Lung (tissue), 12 donors: ENCODE data around the gene MYPN. TPM values are rescaled to one million over a fixed set of nuclear protein-coding genes. Genes with fewer than 3 reads are reported as not detected.

Experiments used
- ATAC-seq: fragments of 200-7000 bp; cut with Tn5 transposase; one replicate; pipeline ENCODE4 v1.9.1; 2020; ENCODE audit warnings: moderate number of reproducible peaks; ENCODE audit not compliant: insufficient read depth, low FRiP score
- DNase-seq, 3 donors: peaks; one replicate each; pipeline ENCODE4 v3.0.0-alpha.2; 2013 to 2017
- H3K27ac ChIP-seq, 2 donors: one replicate each; pipeline ENCODE4 v1.5.1; 2013; ENCODE audit warnings: mild to moderate bottlenecking in 2 of 2, moderate library complexity in 2 of 2, control low read depth in 1 of 2, inconsistent platforms in 1 of 2, low read depth in 1 of 2, low read length in 1 of 2
- H3K27me3 ChIP-seq, 3 donors: one replicate each; pipeline ENCODE4 v1.5.1; 2013; ENCODE audit warnings: low read length in 2 of 3; ENCODE audit not compliant: control insufficient read depth in 3 of 3, insufficient read depth in 3 of 3
- H3K36me3 ChIP-seq, 4 donors: one replicate each; pipeline ENCODE4 v1.5.1; 2013; ENCODE audit warnings: low read length in 4 of 4, mild to moderate bottlenecking in 1 of 4, moderate library complexity in 1 of 4; ENCODE audit not compliant: control insufficient read depth in 4 of 4, insufficient read depth in 4 of 4
- H3K4me1 ChIP-seq, 5 donors: one replicate each; pipeline ENCODE4 v1.5.1; 2013; ENCODE audit warnings: low read length in 5 of 5, mild to moderate bottlenecking in 2 of 5, moderate library complexity in 1 of 5; ENCODE audit not compliant: control insufficient read depth in 5 of 5, insufficient read depth in 5 of 5
- H3K4me3 ChIP-seq: one replicate; pipeline ENCODE4 v1.5.1; 2013; ENCODE audit warnings: mild to moderate bottlenecking, control low read depth, moderate library complexity
- H3K9ac ChIP-seq, 2 donors: one replicate each; pipeline ENCODE4 v1.5.1; 2013; ENCODE audit warnings: low read length in 2 of 2, control low read depth in 1 of 2; ENCODE audit not compliant: insufficient read depth in 1 of 2
- H3K9me3 ChIP-seq, 4 donors: one replicate each; pipeline ENCODE4 v1.5.1; 2013; ENCODE audit warnings: low read length in 3 of 4, mild to moderate bottlenecking in 1 of 4, moderate library complexity in 1 of 4; ENCODE audit not compliant: control insufficient read depth in 4 of 4, insufficient read depth in 3 of 4
- WGBS, 2 donors: extraction: QIAGEN DNeasy Blood & Tissue Kit; methylation state at CpG; one replicate each; pipeline ENCODE4 v1.1.7; 2013; 5-methylcytosine and 5-hydroxymethylcytosine counted together
- polyA plus RNA-seq, 2 donors: library from polyadenylated mRNA; stranded (reverse); fragments of 200-250 nt; gene quantifications; one replicate each; pipeline ENCODE4 v1.2.1, GENCODE V29; 2013
- total RNA-seq, 2 donors: library from RNA; depleted of rRNA in 1 of 2; stranded (reverse); fragments of >200 nt in 1 of 2; gene quantifications; one replicate each; pipeline ENCODE4 v1.2.1, GENCODE V29; 2014 to 2021
- TF ChIP-seq, protein P1 (sequence below): IDR thresholded peaks from 2 replicates; pipeline ENCODE4 v1.5.1; 2012; ENCODE audit warnings: mild to moderate bottlenecking; ENCODE audit errors: control extremely low read depth, extremely low read depth
- donor health status: control.
- donor health status: control.
- donor health status: Bipolar disorder and iron deficiency.
- donor health status: healthy.
- donor health status: DM: yes; HTN: yes; CAD: no.

MYPN gene
- total and polyA plus RNA-seq, 4 donors = 0.01 to 0.28 (median 0.04) TPM

DNA sequence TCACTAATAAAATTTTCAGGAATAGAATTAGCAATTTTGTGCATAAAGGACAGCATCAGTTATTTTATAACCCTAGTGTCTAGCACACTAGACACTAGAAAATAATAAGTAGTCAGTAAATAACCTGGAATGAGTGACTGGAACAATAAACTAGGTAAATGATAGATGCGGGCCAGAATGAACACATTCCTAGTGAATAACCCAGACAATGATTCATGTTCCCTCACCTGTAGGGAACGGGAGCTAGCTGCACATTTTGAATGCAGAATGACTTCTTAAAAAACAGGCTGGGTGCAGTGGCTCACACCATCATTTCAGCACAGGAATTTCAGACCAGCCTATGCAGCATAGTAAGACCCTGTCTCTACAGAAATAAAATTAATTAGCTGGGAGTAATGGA is 125.8 kb downstream of the MYPN start:
- H3K4me3 ChIP-seq = no peak overlapping the region
- no peak overlapping the region for H3K27ac ChIP-seq
- 77 to 84% methylated on average over 2 of the region's 2 CpGs for WGBS, 2 donors
- peaks cover 0 to 15% (median 4%) of the 10 kb centered on the region in 3 donors for H3K27me3 ChIP-seq
- DNase-seq (no peak), ATAC-seq (no peak)
- H3K4me1 ChIP-seq = peaks cover 0 to 5% (median 0%) of the 10 kb centered on the region in 5 donors
- no peak overlapping the region for H3K9ac ChIP-seq
- no peaks in the 10 kb centered on the region for H3K9me3 ChIP-seq
- H3K36me3 ChIP-seq = no peaks in the 10 kb centered on the region
- TF ChIP-seq, protein P1, sequence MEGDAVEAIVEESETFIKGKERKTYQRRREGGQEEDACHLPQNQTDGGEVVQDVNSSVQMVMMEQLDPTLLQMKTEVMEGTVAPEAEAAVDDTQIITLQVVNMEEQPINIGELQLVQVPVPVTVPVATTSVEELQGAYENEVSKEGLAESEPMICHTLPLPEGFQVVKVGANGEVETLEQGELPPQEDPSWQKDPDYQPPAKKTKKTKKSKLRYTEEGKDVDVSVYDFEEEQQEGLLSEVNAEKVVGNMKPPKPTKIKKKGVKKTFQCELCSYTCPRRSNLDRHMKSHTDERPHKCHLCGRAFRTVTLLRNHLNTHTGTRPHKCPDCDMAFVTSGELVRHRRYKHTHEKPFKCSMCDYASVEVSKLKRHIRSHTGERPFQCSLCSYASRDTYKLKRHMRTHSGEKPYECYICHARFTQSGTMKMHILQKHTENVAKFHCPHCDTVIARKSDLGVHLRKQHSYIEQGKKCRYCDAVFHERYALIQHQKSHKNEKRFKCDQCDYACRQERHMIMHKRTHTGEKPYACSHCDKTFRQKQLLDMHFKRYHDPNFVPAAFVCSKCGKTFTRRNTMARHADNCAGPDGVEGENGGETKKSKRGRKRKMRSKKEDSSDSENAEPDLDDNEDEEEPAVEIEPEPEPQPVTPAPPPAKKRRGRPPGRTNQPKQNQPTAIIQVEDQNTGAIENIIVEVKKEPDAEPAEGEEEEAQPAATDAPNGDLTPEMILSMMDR = no peak

DNA sequence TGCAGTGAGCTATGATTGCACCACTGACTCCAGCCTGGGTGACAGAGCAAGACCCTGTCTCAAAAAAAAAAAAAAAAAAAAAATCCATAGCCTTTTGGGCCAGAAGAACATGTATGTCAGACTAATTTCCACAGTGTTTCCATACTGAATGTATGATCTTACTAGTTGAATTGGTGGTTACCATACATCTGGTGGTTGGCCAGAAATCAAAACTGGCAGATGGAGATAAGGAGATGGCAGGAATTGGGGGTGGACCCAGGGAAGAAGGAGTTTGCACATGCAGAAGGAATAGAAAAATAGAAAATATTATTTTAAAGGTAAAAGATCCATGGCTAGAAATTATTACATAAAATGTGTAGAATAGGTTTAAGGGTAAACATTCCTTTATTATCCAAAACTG is 126.3 kb downstream of the MYPN start:
- peaks cover 0 to 5% (median 0%) of the 10 kb centered on the region in 5 donors for H3K4me1 ChIP-seq
- H3K27me3 ChIP-seq = peaks cover 0 to 13% (median 4%) of the 10 kb centered on the region in 3 donors
- ATAC-seq = no peak
- H3K9ac ChIP-seq = no peak overlapping the region
- H3K27ac ChIP-seq = no peak overlapping the region
- no peaks in the 10 kb centered on the region for H3K36me3 ChIP-seq
- TF ChIP-seq, protein P1 = no peak
- no peaks in the 10 kb centered on the region for H3K9me3 ChIP-seq
- DNase-seq = no peak
- H3K4me3 ChIP-seq = no peak overlapping the region

DNA sequence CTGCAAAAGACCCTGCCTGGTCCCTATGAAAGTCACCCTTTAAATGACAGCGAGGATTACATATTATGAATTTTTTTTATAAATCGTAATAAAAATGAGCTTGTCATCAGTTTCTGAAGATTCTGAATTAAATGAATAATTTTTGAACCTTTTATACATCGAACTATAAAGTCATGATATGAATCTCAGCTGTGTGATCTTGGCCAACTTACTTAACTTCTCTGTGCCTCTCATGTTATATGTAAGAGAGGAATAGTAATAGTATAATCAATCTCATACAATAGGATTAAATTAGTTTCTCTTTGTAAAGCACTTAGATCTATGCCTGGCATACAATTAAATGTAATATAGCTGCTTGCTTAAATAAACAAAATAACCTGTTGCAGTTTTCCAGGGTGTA is 127.9 kb downstream of the MYPN start:
- H3K27ac ChIP-seq = no peak overlapping the region
- no peak overlapping the region for H3K4me3 ChIP-seq
- peaks cover 0 to 2% (median 0%) of the 10 kb centered on the region in 4 donors for H3K9me3 ChIP-seq
- no peaks in the 10 kb centered on the region for H3K36me3 ChIP-seq
- no peak for ATAC-seq
- peaks cover 0 to 9% (median 4%) of the 10 kb centered on the region in 3 donors for H3K27me3 ChIP-seq
- WGBS, 2 donors = 91 to 97% methylated on average over 3 of the region's 3 CpGs
- TF ChIP-seq, protein P1 = no peak
- no peaks in the 10 kb centered on the region for H3K4me1 ChIP-seq
- no peak overlapping the region for H3K9ac ChIP-seq
- DNase-seq = no peak

DNA sequence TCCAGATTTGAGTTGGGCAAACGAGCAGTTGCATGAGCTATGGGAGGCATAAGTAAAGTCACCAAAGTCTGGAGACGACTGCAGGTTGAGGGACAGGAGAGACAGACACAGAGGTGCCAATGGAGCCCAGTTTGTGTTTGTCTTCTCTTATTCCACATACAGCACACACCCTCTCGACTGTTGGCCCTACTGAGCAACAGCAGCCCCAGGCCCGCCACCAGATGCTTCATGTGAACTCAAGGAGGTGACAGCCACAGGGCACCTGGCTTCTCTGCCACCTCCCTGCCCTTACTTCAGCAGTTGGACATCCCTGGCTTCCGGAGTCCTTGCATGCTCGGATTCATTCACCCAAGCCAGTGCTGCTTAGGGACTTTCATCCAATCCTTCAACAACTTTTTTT is 129.1 kb downstream of the MYPN start:
- WGBS, 2 donors = 87 to 91% methylated on average over 6 of the region's 6 CpGs
- TF ChIP-seq, protein P1 = no peak
- H3K27ac ChIP-seq = no peak overlapping the region
- H3K27me3 ChIP-seq = peaks cover 0 to 4% (median under 1%) of the 10 kb centered on the region in 3 donors
- H3K9me3 ChIP-seq = peaks cover 0 to 2% (median 0%) of the 10 kb centered on the region in 4 donors
- ATAC-seq = no peak
- no peak overlapping the region for H3K4me3 ChIP-seq
- H3K36me3 ChIP-seq = no peaks in the 10 kb centered on the region
- no peaks in the 10 kb centered on the region for H3K4me1 ChIP-seq
- DNase-seq = no peak
- H3K9ac ChIP-seq = no peak overlapping the region
